Measurements from ENCODE around the gene DOCK4. TPM values are rescaled to one million over a fixed set of nuclear protein-coding genes. Genes with fewer than 3 reads are reported as not detected.
A peak's percentile ranks its signal among the peaks of the same experiment; 100 is the strongest.

DOCK4 gene
- 31.5 and 31.8 TPM in 2 replicates for total RNA-seq

- Histone ChIP-seq H4K20me1 (ENCODE audit: insufficient read depth, low read length) (no peaks in the 10 kb centered on the region), H2AFZ (ENCODE audit: low read length) (peak within 1 kb of the TSS; percentile 100), H3K79me2 (ENCODE audit: insufficient read depth, low read length) (peaks cover 78% of the 10 kb centered on the region), H3K4me2 (ENCODE audit: insufficient read depth, low read length) (peak within 1 kb of the TSS; percentile 99), H3K4me3 (ENCODE audit: insufficient read depth, low read length) (peak within 1 kb of the TSS; percentile 100), H3K27ac (ENCODE audit: low read depth, low read length) (peak within 1 kb of the TSS; percentile 88), H3K36me3 (ENCODE audit: insufficient read depth, low read length) (no peaks in the 10 kb centered on the region), H3K27me3 (ENCODE audit: insufficient read depth, low read length) (no peaks in the 10 kb centered on the region), H3K9me3 (ENCODE audit: low read depth, low read length) (no peaks in the 10 kb centered on the region), H3K4me1 (ENCODE audit: insufficient read depth, low read length) (peaks cover 17% of the 10 kb centered on the region)
- no peak for TF ChIP-seq CTCF (IDR thresholded peaks at IDR 0.05; ENCODE audit: extremely low read depth, low read depth, low read length)
- DNase-seq (ENCODE audit: insufficient read length, low spot score, missing footprints), result peak; percentile 98
Observed at GRCh38 chr7:112206238-112206990, at the start of gene DOCK4, which contains the start of gene ZNF277. DOCK4 (minus strand) TSS chr7:112206399; CDS start chr7:112206138, 261 bp downstream. ZNF277 (plus strand) TSS chr7:112206695; CDS start chr7:112206717, 22 bp downstream.

- Histone ChIP-seq H3K27me3 (ENCODE audit: insufficient read depth, low read length) (no peaks in the 10 kb centered on the region), H2AFZ (ENCODE audit: low read length) (no peak overlapping the region), H3K4me3 (ENCODE audit: insufficient read depth, low read length) (no peak overlapping the region), H3K4me1 (ENCODE audit: insufficient read depth, low read length) (no peaks in the 10 kb centered on the region), H3K36me3 (ENCODE audit: insufficient read depth, low read length) (no peaks in the 10 kb centered on the region), H3K4me2 (ENCODE audit: insufficient read depth, low read length) (no peak overlapping the region), H3K9me3 (ENCODE audit: low read depth, low read length) (no peaks in the 10 kb centered on the region), H3K79me2 (ENCODE audit: insufficient read depth, low read length) (peaks cover 2% of the 10 kb centered on the region), H4K20me1 (ENCODE audit: insufficient read depth, low read length) (no peaks in the 10 kb centered on the region), H3K27ac (ENCODE audit: low read depth, low read length) (no peak overlapping the region)
- DNase-seq (ENCODE audit: insufficient read length, low spot score, missing footprints), result no peak
- TF ChIP-seq CTCF (IDR thresholded peaks at IDR 0.05; ENCODE audit: extremely low read depth, low read depth, low read length), result no peak
Observed at GRCh38 chr7:112255388-112255720, 49.2 kb upstream of the DOCK4 start.

GRCh38 chr7:112254709-112255387 is 48.6 kb upstream of the DOCK4 start:
- H3K27ac ChIP-seq (ENCODE audit: low read depth, low read length), result no peak overlapping the region
- no peak overlapping the region for H2AFZ ChIP-seq (ENCODE audit: low read length)
- H3K36me3 ChIP-seq (ENCODE audit: insufficient read depth, low read length), result no peaks in the 10 kb centered on the region
- H3K4me2 ChIP-seq (ENCODE audit: insufficient read depth, low read length), result no peak overlapping the region
- no peak overlapping the region for H3K4me3 ChIP-seq (ENCODE audit: insufficient read depth, low read length)
- H3K4me1 ChIP-seq (ENCODE audit: insufficient read depth, low read length), result no peaks in the 10 kb centered on the region
- H4K20me1 ChIP-seq (ENCODE audit: insufficient read depth, low read length), result no peaks in the 10 kb centered on the region
- no peaks in the 10 kb centered on the region for H3K9me3 ChIP-seq (ENCODE audit: low read depth, low read length)
- no peaks in the 10 kb centered on the region for H3K27me3 ChIP-seq (ENCODE audit: insufficient read depth, low read length)
- DNase-seq (ENCODE audit: insufficient read length, low spot score, missing footprints), result no peak
- no peak for TF ChIP-seq CTCF (IDR thresholded peaks at IDR 0.05; ENCODE audit: extremely low read depth, low read depth, low read length)
- H3K79me2 ChIP-seq (ENCODE audit: insufficient read depth, low read length), result peaks cover 2% of the 10 kb centered on the region

GRCh38 chr7:112254156-112254555 is 48.0 kb upstream of the DOCK4 start:
- Histone ChIP-seq H3K4me3 (ENCODE audit: insufficient read depth, low read length) (no peak overlapping the region), H3K79me2 (ENCODE audit: insufficient read depth, low read length) (peaks cover 2% of the 10 kb centered on the region), H2AFZ (ENCODE audit: low read length) (no peak overlapping the region), H4K20me1 (ENCODE audit: insufficient read depth, low read length) (no peaks in the 10 kb centered on the region), H3K9me3 (ENCODE audit: low read depth, low read length) (no peaks in the 10 kb centered on the region), H3K27me3 (ENCODE audit: insufficient read depth, low read length) (no peaks in the 10 kb centered on the region), H3K4me2 (ENCODE audit: insufficient read depth, low read length) (no peak overlapping the region), H3K36me3 (ENCODE audit: insufficient read depth, low read length) (no peaks in the 10 kb centered on the region), H3K27ac (ENCODE audit: low read depth, low read length) (no peak overlapping the region), H3K4me1 (ENCODE audit: insufficient read depth, low read length) (no peaks in the 10 kb centered on the region)
- TF ChIP-seq CTCF (IDR thresholded peaks at IDR 0.05; ENCODE audit: extremely low read depth, low read depth, low read length), result no peak
- DNase-seq (ENCODE audit: insufficient read length, low spot score, missing footprints), result no peak
